Hepatocyte (in vitro differentiated cells): ENCODE data around the gene C1QTNF8. TPM values are rescaled to one million over a fixed set of nuclear protein-coding genes. Genes with fewer than 3 reads are reported as not detected.

ENCODE experiments used
- DNase-seq: peaks from one replicate; pipeline ENCODE4 v3.0.0-alpha.2; 2016; ENCODE audit warnings: low spot score
- H2AFZ ChIP-seq: fragments of 200-600 bp; sonication (generic); 2 replicates; pipeline ENCODE4 v1.6.0; 2016; ENCODE audit warnings: antibody characterized with exemption, mild to moderate bottlenecking
- H3K27ac ChIP-seq: fragments of 200-600 bp; sonication (generic); 2 replicates; pipeline ENCODE4 v1.5.1; 2016; ENCODE audit warnings: mild to moderate bottlenecking
- H3K27me3 ChIP-seq: fragments of 200-600 bp; sonication (generic); 2 replicates; pipeline ENCODE4 v1.6.1; 2016
- H3K36me3 ChIP-seq: fragments of 200-600 bp; sonication (generic); replicated peaks from 2 replicates; pipeline ENCODE4 v1.5.1; 2016; ENCODE audit warnings: low read depth; ENCODE audit not compliant: insufficient read depth
- H3K4me1 ChIP-seq: fragments of 200-600 bp; sonication (generic); 2 replicates; pipeline ENCODE4 v1.5.1; 2016; ENCODE audit warnings: mild to moderate bottlenecking, moderate library complexity; ENCODE audit not compliant: insufficient read depth
- H3K4me2 ChIP-seq: fragments of 200-600 bp; sonication (generic); 2 replicates; pipeline ENCODE4 v1.6.0; 2016
- H3K4me3 ChIP-seq: fragments of 200-600 bp; sonication (generic); 2 replicates; pipeline ENCODE4 v1.5.1; 2016; ENCODE audit warnings: mild to moderate bottlenecking
- H3K79me2 ChIP-seq: fragments of 200-600 bp; sonication (generic); 2 replicates; pipeline ENCODE4 v1.6.0; 2017; ENCODE audit warnings: mild to moderate bottlenecking
- H3K9me2 ChIP-seq: fragments of 200-600 bp; sonication (generic); replicated peaks from 2 replicates; pipeline ENCODE4 v1.6.0; 2017; ENCODE audit warnings: mild to moderate bottlenecking; ENCODE audit not compliant: insufficient read depth
- H3K9me3 ChIP-seq: fragments of 200-600 bp; sonication (generic); 2 replicates; pipeline ENCODE4 v1.5.1; 2016; ENCODE audit warnings: low read depth, mild to moderate bottlenecking
- H4K20me1 ChIP-seq: fragments of 200-600 bp; sonication (generic); 2 replicates; pipeline ENCODE4 v1.6.0; 2016; ENCODE audit warnings: mild to moderate bottlenecking; ENCODE audit not compliant: insufficient read depth, poor library complexity, severe bottlenecking
- CTCF ChIP-seq: fragments of 200-600 bp; sonication (generic); IDR thresholded peaks from 2 replicates; pipeline ENCODE4 v1.5.1; 2016; ENCODE audit warnings: antibody characterized with exemption, mild to moderate bottlenecking; ENCODE audit not compliant: poor library complexity
- EZH2 ChIP-seq: fragments of 200-600 bp; sonication (generic); IDR thresholded peaks from 2 replicates; pipeline ENCODE4 v1.6.1; 2016; ENCODE audit warnings: antibody characterized with exemption, mild to moderate bottlenecking, borderline replicate concordance
- EZH2phosphoT487 ChIP-seq: fragments of 200-600 bp; sonication (generic); IDR thresholded peaks from one replicate; pipeline ENCODE4 v1.6.1; 2018; ENCODE audit warnings: antibody characterized with exemption, mild to moderate bottlenecking, low read depth, moderate library complexity; ENCODE audit not compliant: unreplicated experiment, severe bottlenecking
- WGBS: methylation state at CpG from one replicate; pipeline ENCODE4 v1.1.6; 2016; ENCODE audit warnings: low lambda C conversion rate; ENCODE audit errors: missing lambda C conversion rate; 5-methylcytosine and 5-hydroxymethylcytosine counted together
- polyA plus RNA-seq: library from polyadenylated mRNA; unstranded; fragments of >200 nt; fragmentation: Nextera tagmentation; extraction: Ambion mirVana; gene quantifications from 2 replicates; pipeline ENCODE4 v1.2.1, GENCODE V29; 2016
- total RNA-seq: library from RNA; depleted of rRNA; stranded (reverse); fragments of >200 nt; gene quantifications from 2 replicates; pipeline ENCODE4 v1.2.3, GENCODE V29; 2014

C1QTNF8 gene
- total and polyA plus RNA-seq, 2 experiments from 2014 or later = not detected

GRCh38 chr16:1054660-1055556, 41.1 kb downstream of the C1QTNF8 start:
- TF ChIP-seq EZH2phosphoT487 (no peak), CTCF (peak; percentile 91), EZH2 (no peak)
- Histone ChIP-seq H3K79me2 (no peaks in the 10 kb centered on the region), H4K20me1 (no peaks in the 10 kb centered on the region), H3K27me3 (no peaks in the 10 kb centered on the region), H3K4me3 (no peak overlapping the region), H3K4me1 (peaks cover 3% of the 10 kb centered on the region), H3K9me3 (no peaks in the 10 kb centered on the region), H3K27ac (no peak overlapping the region), H3K36me3 (no peaks in the 10 kb centered on the region), H2AFZ (no peak overlapping the region), H3K9me2 (no peaks in the 10 kb centered on the region), H3K4me2 (no peak overlapping the region)
- peak; percentile 85 for DNase-seq
- WGBS = 40% methylated on average over 33 of the region's 34 CpGs

DNA sequence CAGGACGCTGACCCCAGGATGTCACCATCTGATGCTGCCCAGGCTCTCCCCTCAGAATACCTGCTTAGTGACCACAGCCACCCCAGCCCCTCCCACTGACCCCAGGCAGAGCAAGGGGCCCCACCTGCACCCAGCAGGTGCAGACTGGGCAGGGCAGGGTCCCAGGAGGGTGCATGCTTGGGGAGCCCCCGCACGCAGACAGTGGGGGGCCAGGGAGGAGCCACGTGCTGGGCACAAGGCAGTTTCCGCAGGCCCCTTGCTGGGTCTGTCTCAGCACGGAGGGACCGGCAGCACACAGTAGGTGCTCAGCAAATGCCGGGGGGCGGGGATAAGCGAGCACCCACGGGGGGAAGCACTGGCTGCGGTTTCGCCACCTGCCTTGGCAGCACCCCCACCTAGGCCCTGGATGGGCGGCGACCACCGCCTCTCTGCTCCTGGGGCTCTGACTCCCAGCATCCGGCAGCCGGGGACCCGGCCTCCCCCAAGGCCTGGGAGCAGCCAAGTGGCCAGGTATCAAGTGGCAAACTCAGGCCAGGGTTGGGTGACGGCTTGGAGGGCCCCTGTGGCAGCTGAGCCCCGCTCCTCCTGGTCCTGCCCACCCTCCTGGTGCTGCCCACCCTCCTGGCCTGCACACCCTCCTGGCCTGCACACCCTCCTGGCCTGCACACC, 42.2 kb downstream of the C1QTNF8 start:
- H3K4me2 ChIP-seq = no peak overlapping the region
- DNase-seq = no peak
- no peaks in the 10 kb centered on the region for H3K27me3 ChIP-seq
- no peaks in the 10 kb centered on the region for H4K20me1 ChIP-seq
- H3K79me2 ChIP-seq = no peaks in the 10 kb centered on the region
- TF ChIP-seq EZH2phosphoT487 = no peak
- TF ChIP-seq CTCF = no peak
- TF ChIP-seq EZH2 = no peak
- H3K4me1 ChIP-seq = peaks cover 3% of the 10 kb centered on the region
- no peaks in the 10 kb centered on the region for H3K9me3 ChIP-seq
- H3K36me3 ChIP-seq = no peaks in the 10 kb centered on the region
- no peak overlapping the region for H3K27ac ChIP-seq
- H3K9me2 ChIP-seq = no peaks in the 10 kb centered on the region
- no peak overlapping the region for H2AFZ ChIP-seq
- WGBS = 95% methylated on average over 14 of the region's 21 CpGs
- H3K4me3 ChIP-seq = no peak overlapping the region

DNA sequence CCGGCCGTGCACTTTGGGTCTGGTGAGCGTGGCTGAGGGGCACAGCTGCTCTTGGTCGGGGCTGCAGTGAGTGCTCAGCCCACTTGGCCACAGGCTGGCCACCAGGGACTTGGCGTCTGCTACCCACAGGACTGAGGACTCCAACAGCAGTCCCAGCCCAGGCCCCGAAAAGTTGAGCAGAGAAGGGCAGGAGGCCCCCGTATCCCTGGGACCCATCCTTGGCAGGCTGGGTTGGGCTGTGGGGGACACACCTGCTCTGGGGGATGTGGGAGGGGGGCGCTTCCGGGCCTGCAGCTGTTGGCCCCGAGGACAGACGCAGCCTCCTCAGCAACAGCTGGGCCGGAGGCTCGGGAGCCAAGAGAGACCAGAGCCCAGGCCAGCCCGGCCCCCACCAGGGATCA, 42.9 kb downstream of the C1QTNF8 start:
- no peaks in the 10 kb centered on the region for H3K79me2 ChIP-seq
- H3K36me3 ChIP-seq = no peaks in the 10 kb centered on the region
- peaks cover 6% of the 10 kb centered on the region for H3K4me1 ChIP-seq
- H3K4me2 ChIP-seq = no peak overlapping the region
- WGBS = 79% methylated on average over 7 of the region's 14 CpGs
- no peak for DNase-seq
- H3K9me2 ChIP-seq = no peaks in the 10 kb centered on the region
- no peak overlapping the region for H3K4me3 ChIP-seq
- no peaks in the 10 kb centered on the region for H3K27me3 ChIP-seq
- no peaks in the 10 kb centered on the region for H4K20me1 ChIP-seq
- no peak for TF ChIP-seq EZH2
- no peak for TF ChIP-seq EZH2phosphoT487
- TF ChIP-seq CTCF = no peak
- H2AFZ ChIP-seq = no peak overlapping the region
- no peak overlapping the region for H3K27ac ChIP-seq
- no peaks in the 10 kb centered on the region for H3K9me3 ChIP-seq
